SK-N-SH (cell line): ENCODE measurements around the gene DEAF1. TPM values are rescaled to one million over a fixed set of nuclear protein-coding genes. Genes with fewer than 3 reads are reported as not detected.

ENCODE experiments used
- CTCF ChIA-PET: fragments of 300-600, 350-600 bp; formaldehyde crosslinking; extraction: SDS; loops from one replicate; lab custom pipeline; 2021; lab: Yijun Ruan, JAX
- POLR2A ChIA-PET: fragments of 350-600 bp; sonication (Branson Sonifier 250); formaldehyde crosslinking; extraction: SDS; loops from one replicate; lab custom pipeline; 2020; ENCODE audit warnings: antibody characterized with exemption, inconsistent platforms; lab: Yijun Ruan, JAX
- DNase-seq: peaks from one replicate; pipeline ENCODE4 v3.0.0; 2012
- H2AFZ ChIP-seq: fragments of 200-600 bp; sonication (generic); 2 replicates; pipeline ENCODE4 v1.8.1; 2016; ENCODE audit warnings: antibody characterized with exemption, mild to moderate bottlenecking, low read depth
- H3F3A ChIP-seq: fragments of 200-600 bp; sonication (generic); replicated peaks from 2 replicates; pipeline ENCODE3; 2016; ENCODE audit warnings: antibody characterized with exemption, mild to moderate bottlenecking; ENCODE audit not compliant: insufficient read depth
- H3K27ac ChIP-seq, 2 experiments: fragments of 200-500 bp in 1 of 2; fragments of 200-600 bp in 1 of 2; sonication (Bioruptor generic) in 1 of 2; sonication (generic), shearing (Covaris generic) in 1 of 2; 2 replicates each; pipeline versions ENCODE4 v1.5.1 to v1.6.1; 2014 to 2016; ENCODE audit warnings: low read depth in 2 of 2, inconsistent platforms in 1 of 2, low read length in 1 of 2, mild to moderate bottlenecking in 1 of 2, mixed read lengths in 1 of 2
- H3K27me3 ChIP-seq: fragments of 200-600 bp; sonication (generic), shearing (Covaris generic); 2 replicates; pipeline ENCODE4 v1.6.1; 2016; ENCODE audit warnings: mixed run types; ENCODE audit not compliant: insufficient read depth
- H3K36me3 ChIP-seq, 2 experiments: fragments of 200-500 bp in 1 of 2; fragments of 200-600 bp in 1 of 2; sonication (Bioruptor generic) in 1 of 2; sonication (generic) in 1 of 2; replicated peaks in 1 of 2; 2 replicates each; pipeline versions ENCODE3 to v1.5.1; 2014 to 2016; ENCODE audit warnings: low read length in 1 of 2, mild to moderate bottlenecking in 1 of 2; ENCODE audit not compliant: insufficient read depth in 2 of 2, control insufficient read depth in 1 of 2
- H3K4me1 ChIP-seq, 2 experiments: fragments of 200-500 bp in 1 of 2; fragments of 200-600 bp in 1 of 2; sonication (Bioruptor generic) in 1 of 2; sonication (generic), shearing (Covaris generic) in 1 of 2; 2 replicates each; pipeline versions ENCODE4 v1.5.1 to v1.6.1; 2014 to 2016; ENCODE audit warnings: low read depth in 1 of 2, low read length in 1 of 2, mixed run types in 1 of 2; ENCODE audit not compliant: insufficient read depth in 2 of 2, control insufficient read depth in 1 of 2
- H3K4me2 ChIP-seq: fragments of 200-600 bp; sonication (generic), shearing (Covaris generic); 2 replicates; pipeline ENCODE4 v1.6.1; 2017; ENCODE audit warnings: mixed run types
- H3K4me3 ChIP-seq, 2 experiments: fragments of 200-500 bp in 1 of 2; fragments of 200-600 bp in 1 of 2; sonication (Bioruptor generic) in 1 of 2; sonication (generic), shearing (Covaris generic) in 1 of 2; 2 replicates each; pipeline versions ENCODE4 v1.5.1 to v1.8.1; 2014 to 2016; ENCODE audit warnings: low read depth in 2 of 2, inconsistent platforms in 1 of 2, low read length in 1 of 2, mild to moderate bottlenecking in 1 of 2, mixed read lengths in 1 of 2, moderate library complexity in 1 of 2
- H3K79me2 ChIP-seq: fragments of 200-600 bp; sonication (generic); 2 replicates; pipeline ENCODE4 v1.8.1; 2017; ENCODE audit warnings: mild to moderate bottlenecking; ENCODE audit not compliant: insufficient read depth
- H3K9ac ChIP-seq: fragments of 200-600 bp; sonication (generic); 2 replicates; pipeline ENCODE4 v1.6.1; 2017; ENCODE audit warnings: mixed run types
- H3K9me2 ChIP-seq: fragments of 200-600 bp; sonication (generic); 2 replicates; pipeline ENCODE4 v1.6.1; 2017; ENCODE audit warnings: mixed run types
- H3K9me3 ChIP-seq: fragments of 200-600 bp; sonication (generic); 2 replicates; pipeline ENCODE4 v1.6.1; 2017; ENCODE audit warnings: mixed run types, mild to moderate bottlenecking, moderate library complexity
- H4K20me1 ChIP-seq: fragments of 200-600 bp; sonication (generic); 2 replicates; pipeline ENCODE4 v1.6.1; 2017; ENCODE audit warnings: mild to moderate bottlenecking, mixed run types; ENCODE audit not compliant: insufficient read depth
- CTCF ChIP-seq: fragments of 200-600 bp; sonication (generic); IDR thresholded peaks from 2 replicates; pipeline ENCODE4 v1.6.1; 2017; ENCODE audit warnings: antibody characterized with exemption, mild to moderate bottlenecking, moderate library complexity
- EP300 ChIP-seq, 2 experiments: IDR thresholded peaks; 2 replicates each; pipeline versions ENCODE4 v1.4.0 to v1.6.1; 2012; ENCODE audit warnings: borderline replicate concordance in 1 of 2, low read depth in 1 of 2, low read length in 1 of 2
- FOSL2 ChIP-seq: IDR thresholded peaks from 2 replicates; pipeline ENCODE4 v1.4.0; 2012; ENCODE audit warnings: low read depth, mild to moderate bottlenecking, moderate library complexity, borderline replicate concordance
- MEF2A ChIP-seq: IDR thresholded peaks from 2 replicates; pipeline ENCODE4 v1.4.0; 2012; ENCODE audit warnings: low read depth, borderline replicate concordance
- RFX5 ChIP-seq: IDR thresholded peaks from 2 replicates; pipeline ENCODE4 v1.6.1; 2012; ENCODE audit warnings: mild to moderate bottlenecking, improper control_type of control experiment, low read length
- USF2 ChIP-seq: fragments of 150-350 bp; IDR thresholded peaks from 2 replicates; pipeline ENCODE4 v1.6.1; 2017; ENCODE audit warnings: antibody characterized with exemption, low read length, low read depth, borderline replicate concordance
- ZBTB33 ChIP-seq: IDR thresholded peaks from 2 replicates; pipeline ENCODE4 v1.4.0; 2012; ENCODE audit warnings: low read depth, borderline replicate concordance
- WGBS: methylation state at CpG from one replicate; pipeline ENCODE4 v1.1.6; 2017; ENCODE audit warnings: low lambda C conversion rate; 5-methylcytosine and 5-hydroxymethylcytosine counted together
- polyA plus RNA-seq, 3 experiments: library from polyadenylated mRNA; depleted of rRNA; stranded (reverse); fragments of >200 nt; gene quantifications; 2 replicates each; pipeline ENCODE4 v1.2.3, GENCODE V29; 2012

DEAF1 gene
- polyA plus RNA-seq, 1 of the 3 experiments (the other 2 are of a cell fraction): 40.6 TPM

- H2AFZ ChIP-seq: no peak overlapping the region
- POLR2A ChIA-PET: no interaction called here
These were observed 59.0 kb downstream of the DEAF1 start for GRCh38 chr11:635945-636510.

More at GRCh38 chr11:635945-636510, 59.0 kb downstream of the DEAF1 start:
- H3K9ac ChIP-seq: no peak overlapping the region
- peak; percentile 15 for DNase-seq
- H4K20me1 ChIP-seq: peaks cover 7% of the 10 kb centered on the region; the same call in 1 of the 2 replicates
- TF ChIP-seq FOSL2: no peak
- TF ChIP-seq CTCF: no peak
- TF ChIP-seq ZBTB33: no peak
- TF ChIP-seq RFX5: no peak
- no peak for TF ChIP-seq MEF2A
- no peak for TF ChIP-seq USF2
- no peak for TF ChIP-seq EP300 (IDR thresholded peaks at IDR 0.05; ENCODE audit: borderline replicate concordance in 1 of 2, low read depth in 1 of 2, low read length in 1 of 2)
- no peaks in the 10 kb centered on the region for H3K9me3 ChIP-seq
- H3K4me2 ChIP-seq: no peak overlapping the region
- peaks cover 9% of the 10 kb centered on the region for H3F3A ChIP-seq
- WGBS: 93% methylated on average over 22 of the region's 22 CpGs
- no peaks in the 10 kb centered on the region for H3K36me3 ChIP-seq
- H3K79me2 ChIP-seq: no peaks in the 10 kb centered on the region; the same call in 1 of the 2 replicates
- no peaks in the 10 kb centered on the region for H3K9me2 ChIP-seq
- no peak overlapping the region for H3K4me3 ChIP-seq
- H3K4me1 ChIP-seq: peaks cover 0 to 12% of the 10 kb centered on the region in 2 experiments; a peak in 1 of 4 replicates
- CTCF ChIA-PET: interaction anchor here (1.1 kb wide), 1 partner anchor 9 kb away, joined by 3 read pairs; the partner anchor contains the start of gene SCT
- no peaks in the 10 kb centered on the region for H3K27me3 ChIP-seq
- H3K27ac ChIP-seq: no peak overlapping the region
